ENCODE results near the gene GEMIN4. TPM values are rescaled to one million over a fixed set of nuclear protein-coding genes. Genes with fewer than 3 reads are reported as not detected.

Gene GEMIN4
- total and polyA plus RNA-seq, 10 of the 15 experiments (the other 5 are each of a cell fraction or from before 2014, with no cell fraction given): 2.4 to 55.6 (median 34.5) TPM

- 57% methylated on average over 13 of the region's 13 CpGs for WGBS (ENCODE audit: insufficient coverage, insufficient replicate concordance, low lambda C conversion rate, missing lambda C conversion rate)
- H3K27ac ChIP-seq (ENCODE audit: control insufficient read depth, insufficient read depth): no peak overlapping the region
- TF ChIP-seq ZBTB33 (IDR thresholded peaks at IDR 0.05) (no peak), TARDBP (IDR thresholded peaks at IDR 0.05; ENCODE audit: borderline replicate concordance) (no peak), PML (IDR thresholded peaks at IDR 0.05; ENCODE audit: low read length) (no peak), WRNIP1 (IDR thresholded peaks at IDR 0.05; ENCODE audit: borderline replicate concordance, low read depth, low read length) (no peak), MAX (IDR thresholded peaks at IDR 0.05; ENCODE audit: low read depth, low read length) (no peak), CHD2 (IDR thresholded peaks at IDR 0.05; ENCODE audit: borderline replicate concordance, low read depth, low read length) (no peak), IRF4 (IDR thresholded peaks at IDR 0.05; ENCODE audit: low read depth, low read length) (no peak), NFYB (IDR thresholded peaks at IDR 0.05; ENCODE audit: insufficient read depth, low read depth, low read length) (no peak), EGR1 (IDR thresholded peaks at IDR 0.05; ENCODE audit: borderline replicate concordance in 1 of 2, low read depth in 2 of 2, low read length in 2 of 2) (no peak), EED (IDR thresholded peaks at IDR 0.05; ENCODE audit: low read depth) (no peak), SKIL (IDR thresholded peaks at IDR 0.05; ENCODE audit: low read depth, poor library complexity, severe bottlenecking) (no peak), BACH1 (IDR thresholded peaks at IDR 0.05; ENCODE audit: borderline replicate concordance) (no peak)
- TF ChIP-seq, protein P1, sequence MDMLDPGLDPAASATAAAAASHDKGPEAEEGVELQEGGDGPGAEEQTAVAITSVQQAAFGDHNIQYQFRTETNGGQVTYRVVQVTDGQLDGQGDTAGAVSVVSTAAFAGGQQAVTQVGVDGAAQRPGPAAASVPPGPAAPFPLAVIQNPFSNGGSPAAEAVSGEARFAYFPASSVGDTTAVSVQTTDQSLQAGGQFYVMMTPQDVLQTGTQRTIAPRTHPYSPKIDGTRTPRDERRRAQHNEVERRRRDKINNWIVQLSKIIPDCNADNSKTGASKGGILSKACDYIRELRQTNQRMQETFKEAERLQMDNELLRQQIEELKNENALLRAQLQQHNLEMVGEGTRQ (IDR thresholded peaks at IDR 0.05; ENCODE audit: borderline replicate concordance, low read depth, low read length): no peak
- TF ChIP-seq, protein P2, sequence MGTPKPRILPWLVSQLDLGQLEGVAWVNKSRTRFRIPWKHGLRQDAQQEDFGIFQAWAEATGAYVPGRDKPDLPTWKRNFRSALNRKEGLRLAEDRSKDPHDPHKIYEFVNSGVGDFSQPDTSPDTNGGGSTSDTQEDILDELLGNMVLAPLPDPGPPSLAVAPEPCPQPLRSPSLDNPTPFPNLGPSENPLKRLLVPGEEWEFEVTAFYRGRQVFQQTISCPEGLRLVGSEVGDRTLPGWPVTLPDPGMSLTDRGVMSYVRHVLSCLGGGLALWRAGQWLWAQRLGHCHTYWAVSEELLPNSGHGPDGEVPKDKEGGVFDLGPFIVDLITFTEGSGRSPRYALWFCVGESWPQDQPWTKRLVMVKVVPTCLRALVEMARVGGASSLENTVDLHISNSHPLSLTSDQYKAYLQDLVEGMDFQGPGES (IDR thresholded peaks at IDR 0.05): no peak
- TF ChIP-seq, protein P3, sequence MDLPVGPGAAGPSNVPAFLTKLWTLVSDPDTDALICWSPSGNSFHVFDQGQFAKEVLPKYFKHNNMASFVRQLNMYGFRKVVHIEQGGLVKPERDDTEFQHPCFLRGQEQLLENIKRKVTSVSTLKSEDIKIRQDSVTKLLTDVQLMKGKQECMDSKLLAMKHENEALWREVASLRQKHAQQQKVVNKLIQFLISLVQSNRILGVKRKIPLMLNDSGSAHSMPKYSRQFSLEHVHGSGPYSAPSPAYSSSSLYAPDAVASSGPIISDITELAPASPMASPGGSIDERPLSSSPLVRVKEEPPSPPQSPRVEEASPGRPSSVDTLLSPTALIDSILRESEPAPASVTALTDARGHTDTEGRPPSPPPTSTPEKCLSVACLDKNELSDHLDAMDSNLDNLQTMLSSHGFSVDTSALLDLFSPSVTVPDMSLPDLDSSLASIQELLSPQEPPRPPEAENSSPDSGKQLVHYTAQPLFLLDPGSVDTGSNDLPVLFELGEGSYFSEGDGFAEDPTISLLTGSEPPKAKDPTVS (IDR thresholded peaks at IDR 0.05; ENCODE audit: low read depth, low read length): no peak
Measured at GRCh38 chr17:720706-721539, 31.1 kb downstream of the GEMIN4 start.

More at GRCh38 chr17:720706-721539, 31.1 kb downstream of the GEMIN4 start:
- ATAC-seq (no peak), DNase-seq (ENCODE audit: low read depth, low spot score) (no peak), FAIRE-seq (no peak)
- Histone ChIP-seq H2AFZ (ENCODE audit: control insufficient read depth, low read depth, low read length) (no peak overlapping the region), H3K36me3 (ENCODE audit: control insufficient read depth in 2 of 2, insufficient read depth in 2 of 2, low read length in 1 of 2) (no peaks in the 10 kb centered on the region), H3K79me2 (ENCODE audit: control insufficient read depth, insufficient read depth, low read length) (no peaks in the 10 kb centered on the region), H3K9ac (ENCODE audit: control insufficient read depth, insufficient read depth, low read length) (no peak overlapping the region), H3K9me3 (replicated peaks; ENCODE audit: control insufficient read depth, insufficient read depth, low read length) (no peaks in the 10 kb centered on the region), H3K27me3 (replicated peaks in 1 of 2; ENCODE audit: control insufficient read depth in 2 of 2, insufficient read depth in 2 of 2, low read length in 1 of 2) (no peaks in the 10 kb centered on the region), H4K20me1 (ENCODE audit: control insufficient read depth, insufficient read depth) (no peaks in the 10 kb centered on the region), H3K4me2 (ENCODE audit: control insufficient read depth, insufficient read depth) (no peak overlapping the region), H3K4me3 (no peak overlapping the region), H3K4me1 (ENCODE audit: control insufficient read depth, insufficient read depth, low read length) (no peaks in the 10 kb centered on the region)
- in situ Hi-C loops (cut with MboI): no loop called here
- ChIA-PET SMC1A (ENCODE audit: uncharacterized antibody, unreplicated experiment) (interaction anchor here (1.0 to 1.5 kb wide), 2 partner anchors 10 to 22 kb away, joined by 3 to 6 read pairs; no protein-coding TSS in a partner anchor), CTCF (interaction anchor here (1.6 kb wide), 1 partner anchor 20 kb away, joined by 3 read pairs; no protein-coding TSS in a partner anchor), RAD21 (ENCODE audit: unreplicated experiment) (no interaction called here), POLR2A (no interaction called here)
- BruUV-seq (replicated peaks): no TSS peak
- intact Hi-C loops (cut with micrococcal nuclease; ENCODE audit: unreplicated experiment): no loop called here
